ENCODE measurements around the gene HOXB9. TPM values are rescaled to one million over a fixed set of nuclear protein-coding genes. Genes with fewer than 3 reads are reported as not detected.

The HOXB9 gene
- total and polyA plus RNA-seq, 2 of the 13 experiments (the other 11 are each of a cell fraction or from before 2014, with no cell fraction given): not detected

- WGBS (ENCODE audit: low lambda C conversion rate): 0% methylated on average over 1 of the region's 1 CpG
- TF ChIP-seq ZNF451 (CRISPR knock-in tag; IDR thresholded peaks at IDR 0.05): no peak
- no peak for TF ChIP-seq ZNF891 (CRISPR knock-in tag; IDR thresholded peaks at IDR 0.05)
- TF ChIP-seq CENPBD1 (CRISPR knock-in tag; IDR thresholded peaks at IDR 0.05; ENCODE audit: borderline replicate concordance, low read depth): no peak
- no peak for TF ChIP-seq ATRX (CRISPR knock-in tag; IDR thresholded peaks at IDR 0.05; ENCODE audit: borderline replicate concordance)
- TF ChIP-seq DNMT3B (CRISPR knock-in tag; conservative IDR thresholded peaks at IDR 0.05): no peak
- no peak for TF ChIP-seq RFX1 (IDR thresholded peaks at IDR 0.05)
- no peak for TF ChIP-seq ZNF878 (CRISPR knock-in tag; IDR thresholded peaks at IDR 0.05)
- TF ChIP-seq ZNF225 (CRISPR knock-in tag; IDR thresholded peaks at IDR 0.05): no peak
- TF ChIP-seq ZNF556 (CRISPR knock-in tag; IDR thresholded peaks at IDR 0.05; ENCODE audit: borderline replicate concordance): no peak
- no peak for TF ChIP-seq ARID5B (CRISPR knock-in tag; IDR thresholded peaks at IDR 0.05)
- TF ChIP-seq ZNF547 (CRISPR knock-in tag; IDR thresholded peaks at IDR 0.05): no peak
- TF ChIP-seq RELA (CRISPR knock-in tag; IDR thresholded peaks at IDR 0.05): no peak
- TF ChIP-seq ZBTB20 (CRISPR knock-in tag; IDR thresholded peaks at IDR 0.05; ENCODE audit: borderline replicate concordance, low read depth): no peak
- Histone ChIP-seq H4K20me1 (ENCODE audit: insufficient read depth, low read length) (no peaks in the 10 kb centered on the region; the same call in 1 of the 2 replicates), H3K4me1 (ENCODE audit: insufficient read depth, low read length) (no peaks in the 10 kb centered on the region), H3K4me3 (replicated peaks in 1 of 3; ENCODE audit: insufficient read depth in 1 of 3, low read depth in 2 of 3, low read length in 3 of 3) (no peak overlapping the region), H2AFZ (ENCODE audit: low read length) (no peak overlapping the region), H3K27ac (ENCODE audit: extremely low read length, insufficient read depth, low read length) (no peak overlapping the region), H3K27me3 (ENCODE audit: control insufficient read depth in 1 of 2, insufficient read depth in 2 of 2, low read length in 2 of 2) (peaks cover 26 to 94% of the 10 kb centered on the region in 2 experiments), H3K4me2 (ENCODE audit: low read depth, low read length) (no peak overlapping the region), H3K79me2 (ENCODE audit: insufficient read depth, low read length) (no peaks in the 10 kb centered on the region), H3K9me3 (ENCODE audit: low read length) (no peaks in the 10 kb centered on the region), H3K36me3 (replicated peaks in 1 of 2; ENCODE audit: control insufficient read depth in 1 of 2, insufficient read depth in 2 of 2, low read length in 2 of 2) (no peaks in the 10 kb centered on the region), H3K9ac (ENCODE audit: insufficient read depth, low read depth, low read length) (no peak overlapping the region)
- no peak for FAIRE-seq
- no peak for ATAC-seq
- in situ Hi-C loops (cut with HindIII; ENCODE audit: extremely low pct_ligation_motif_present, low pct_unique_long_range_greater_than_20kb) (no loop called here), intact Hi-C loops (cut with micrococcal nuclease; ENCODE audit: unreplicated experiment) (no loop called here)
- ChIA-PET POLR2A (no interaction called here), CTCF (ENCODE audit: low intra/inter-chr PET ratio, low total read pairs) (no interaction called here)
- BruUV-seq (replicated peaks): no TSS peak
- no peak for DNase-seq (ENCODE audit: low spot score)
These were observed 18.0 kb upstream of the HOXB9 start for GRCh38 chr17:48644159-48644558.

Data from HepG2 (cell line).